HL-60 (cell line): Measurements from ENCODE around the gene METTL25.
A peak's percentile ranks its signal among the peaks of the same experiment; 100 is the strongest.

Experiments used
- DNase-seq, 2 experiments: peaks; one replicate each; pipeline ENCODE4 v3.0.0-alpha.2; 2010 to 2020; ENCODE audit warnings: low read depth in 1 of 2, low spot score in 1 of 2
- H3K27ac ChIP-seq: fragments of 250-450 bp; sonication (Bioruptor Pico); replicated peaks from 2 replicates; pipeline ENCODE4 v1.5.1; 2020; ENCODE audit warnings: mild to moderate bottlenecking, moderate library complexity
- H3K27me3 ChIP-seq: fragments of 250-450 bp; sonication (Bioruptor Pico); 2 replicates; pipeline ENCODE4 v1.5.1; 2021; ENCODE audit warnings: mild to moderate bottlenecking, moderate library complexity; ENCODE audit not compliant: insufficient read depth, poor library complexity, severe bottlenecking
- H3K4me3 ChIP-seq: replicated peaks from 2 replicates; pipeline ENCODE4 v1.5.1; 2011; ENCODE audit warnings: mild to moderate bottlenecking, control low read depth, low read length; ENCODE audit not compliant: insufficient read depth
- CTCF ChIP-seq: IDR thresholded peaks from one replicate; pipeline ENCODE4 v1.5.1; 2011; ENCODE audit warnings: low read length, control low read depth, inconsistent platforms; ENCODE audit not compliant: insufficient read depth
- GABPA ChIP-seq: IDR thresholded peaks from 2 replicates; pipeline ENCODE4 v1.6.1; 2012; ENCODE audit warnings: low read depth
- POLR2AphosphoS5 ChIP-seq: IDR thresholded peaks from 2 replicates; pipeline ENCODE4 v1.6.1; 2012; ENCODE audit warnings: low read depth
- SPI1 ChIP-seq: IDR thresholded peaks from 2 replicates; pipeline ENCODE4 v1.6.1; 2012; ENCODE audit warnings: low read depth, mild to moderate bottlenecking, borderline replicate concordance
- long read RNA-seq: library from polyadenylated mRNA; unstranded; transcript quantifications from one replicate; pipeline ENCODE4 v2.0.0, GENCODE V29; 2020
- TF ChIP-seq, protein P1 (sequence below): IDR thresholded peaks from 2 replicates; pipeline ENCODE4 v1.6.1; 2012; ENCODE audit warnings: low read depth; ENCODE audit not compliant: insufficient replicate concordance

METTL25 gene
- long read RNA-seq, partial matches to known transcripts, result 0 of 13 reads
- long read RNA-seq, other reads (novel, unspliced or antisense), result 7 of 13 reads

DNA sequence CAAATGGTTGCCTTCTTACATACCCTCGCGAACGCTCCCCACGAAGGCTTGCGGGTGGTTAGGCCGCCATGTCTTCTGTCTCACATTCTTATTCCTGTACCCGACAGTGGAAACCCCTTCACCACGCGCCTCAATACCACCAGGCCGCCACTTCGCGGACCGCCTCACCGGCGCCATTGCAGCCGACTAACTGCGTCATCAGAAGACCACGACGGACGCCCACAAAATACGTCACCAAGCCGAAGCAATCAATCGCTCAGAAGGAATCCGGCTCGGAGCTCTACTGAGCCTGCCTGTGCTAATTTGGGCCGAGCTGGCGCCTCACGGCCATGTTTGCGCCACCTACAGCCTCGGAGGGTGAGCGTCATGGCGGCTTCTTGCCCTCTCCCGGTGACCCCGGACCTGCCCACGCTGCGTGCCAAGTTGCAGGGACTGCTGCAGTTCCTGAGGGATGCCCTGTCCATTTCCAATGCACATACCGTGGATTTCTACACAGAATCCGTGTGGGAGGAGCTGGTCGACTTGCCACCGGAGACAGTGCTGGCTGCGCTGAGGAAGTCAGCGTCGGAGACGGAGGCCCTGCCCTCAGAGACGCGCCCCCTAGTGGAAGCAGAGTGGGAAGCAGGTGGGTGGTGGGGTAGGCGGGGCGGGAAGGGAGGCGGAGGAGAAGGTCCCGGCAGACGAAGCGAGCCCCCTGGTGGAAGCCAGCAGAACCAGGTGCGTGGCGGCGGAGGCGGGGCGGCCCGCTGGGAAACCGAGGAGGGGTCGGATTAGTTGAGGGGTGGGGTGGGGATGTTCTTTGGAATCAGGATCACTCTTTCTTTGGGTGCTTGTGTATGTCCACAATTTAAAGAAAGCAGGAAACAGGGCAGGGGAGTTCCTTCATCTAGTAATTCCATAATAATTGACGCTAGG lies at the start of gene METTL25, which contains the start of gene CCDC59:
TSS of gene METTL25 (plus strand) at position 330 of the 915 bp plus-strand sequence. CDS start at position 367, 37 bp downstream.
TSS of gene CCDC59 (minus strand) at position 188 of the 915 bp plus-strand sequence. CDS start at position 177, 11 bp downstream.
- Histone ChIP-seq H3K27ac (peak within 1 kb of the TSS; percentile 99), H3K4me3 (peak within 1 kb of the TSS; percentile 96), H3K27me3 (no peaks in the 10 kb centered on the region)
- peak; percentile 91 to 96 for DNase-seq
- TF ChIP-seq, protein P1, sequence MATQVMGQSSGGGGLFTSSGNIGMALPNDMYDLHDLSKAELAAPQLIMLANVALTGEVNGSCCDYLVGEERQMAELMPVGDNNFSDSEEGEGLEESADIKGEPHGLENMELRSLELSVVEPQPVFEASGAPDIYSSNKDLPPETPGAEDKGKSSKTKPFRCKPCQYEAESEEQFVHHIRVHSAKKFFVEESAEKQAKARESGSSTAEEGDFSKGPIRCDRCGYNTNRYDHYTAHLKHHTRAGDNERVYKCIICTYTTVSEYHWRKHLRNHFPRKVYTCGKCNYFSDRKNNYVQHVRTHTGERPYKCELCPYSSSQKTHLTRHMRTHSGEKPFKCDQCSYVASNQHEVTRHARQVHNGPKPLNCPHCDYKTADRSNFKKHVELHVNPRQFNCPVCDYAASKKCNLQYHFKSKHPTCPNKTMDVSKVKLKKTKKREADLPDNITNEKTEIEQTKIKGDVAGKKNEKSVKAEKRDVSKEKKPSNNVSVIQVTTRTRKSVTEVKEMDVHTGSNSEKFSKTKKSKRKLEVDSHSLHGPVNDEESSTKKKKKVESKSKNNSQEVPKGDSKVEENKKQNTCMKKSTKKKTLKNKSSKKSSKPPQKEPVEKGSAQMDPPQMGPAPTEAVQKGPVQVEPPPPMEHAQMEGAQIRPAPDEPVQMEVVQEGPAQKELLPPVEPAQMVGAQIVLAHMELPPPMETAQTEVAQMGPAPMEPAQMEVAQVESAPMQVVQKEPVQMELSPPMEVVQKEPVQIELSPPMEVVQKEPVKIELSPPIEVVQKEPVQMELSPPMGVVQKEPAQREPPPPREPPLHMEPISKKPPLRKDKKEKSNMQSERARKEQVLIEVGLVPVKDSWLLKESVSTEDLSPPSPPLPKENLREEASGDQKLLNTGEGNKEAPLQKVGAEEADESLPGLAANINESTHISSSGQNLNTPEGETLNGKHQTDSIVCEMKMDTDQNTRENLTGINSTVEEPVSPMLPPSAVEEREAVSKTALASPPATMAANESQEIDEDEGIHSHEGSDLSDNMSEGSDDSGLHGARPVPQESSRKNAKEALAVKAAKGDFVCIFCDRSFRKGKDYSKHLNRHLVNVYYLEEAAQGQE, result peak; percentile 38
- TF ChIP-seq GABPA (peak; percentile 8; the same call in 1 of the 2 replicates), POLR2AphosphoS5 (peak; percentile 95), SPI1 (peak; percentile 82; the same call in 1 of the 2 replicates), CTCF (peak; percentile 49)

DNA sequence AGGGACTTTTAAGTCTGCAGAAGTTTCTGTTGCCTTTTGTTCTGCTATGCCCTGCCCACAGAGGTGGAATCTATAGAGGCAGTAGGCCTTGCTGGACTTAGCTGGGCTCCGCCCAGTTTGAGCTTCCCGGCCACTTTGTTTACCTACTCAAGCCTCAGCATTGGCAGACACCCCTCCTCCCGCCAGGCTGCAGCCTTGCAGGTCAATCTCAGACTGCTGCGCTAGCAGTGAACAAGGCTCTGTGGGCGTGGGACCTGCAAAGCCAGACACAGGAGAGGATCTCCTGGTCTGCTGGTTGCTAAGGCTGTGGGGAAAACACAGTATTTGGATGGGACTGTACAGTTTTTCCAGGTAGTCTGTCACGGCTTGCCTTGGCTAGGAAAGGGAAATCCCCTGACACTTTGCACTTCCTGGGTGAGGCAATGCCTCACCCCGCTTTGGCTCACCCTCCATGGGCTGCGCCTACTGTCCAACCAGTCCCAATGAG lies 43.9 kb upstream of the METTL25 start:
- Histone ChIP-seq H3K4me3 (no peak overlapping the region), H3K27ac (no peak overlapping the region), H3K27me3 (no peaks in the 10 kb centered on the region)
- TF ChIP-seq GABPA (no peak), SPI1 (no peak), CTCF (no peak), POLR2AphosphoS5 (no peak)
- TF ChIP-seq, protein P1, result no peak
- DNase-seq, result no peak

DNA sequence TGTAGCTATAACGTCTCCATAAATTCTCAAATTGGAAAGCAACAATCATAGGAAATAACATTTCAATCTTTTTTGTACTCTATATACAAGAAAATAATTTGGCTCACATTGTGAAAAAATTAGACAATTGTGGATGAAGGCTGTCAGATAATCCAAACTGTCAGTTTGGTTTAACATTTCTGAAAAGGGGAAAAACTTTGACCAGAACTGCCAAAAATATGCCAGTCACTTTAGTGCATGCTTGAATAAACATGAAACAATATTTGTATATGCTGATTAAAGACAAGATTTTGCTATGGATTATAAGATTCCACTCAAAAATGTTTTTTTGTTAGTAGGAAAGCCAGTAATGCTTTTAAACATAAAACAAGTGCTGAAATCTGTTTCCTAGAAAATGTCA lies 39.1 kb upstream of the METTL25 start:
- DNase-seq, result no peak
- no peaks in the 10 kb centered on the region for H3K27me3 ChIP-seq
- no peak overlapping the region for H3K4me3 ChIP-seq
- TF ChIP-seq, protein P1, result no peak
- TF ChIP-seq POLR2AphosphoS5, result no peak
- TF ChIP-seq CTCF, result no peak
- no peak for TF ChIP-seq GABPA
- TF ChIP-seq SPI1, result no peak
- no peak overlapping the region for H3K27ac ChIP-seq
